HEK293 (cell line): Measurements from ENCODE around the gene VOPP1.

ENCODE experiments used
- CTCF ChIA-PET: fragments of 350-600 bp; formaldehyde crosslinking; extraction: SDS; loops from one replicate; lab custom pipeline; 2021; ENCODE audit warnings: antibody characterized with exemption; lab: Yijun Ruan, JAX
- POLR2A ChIA-PET: fragments of 300-600 bp; formaldehyde crosslinking; extraction: SDS; loops from one replicate; lab custom pipeline; 2020; ENCODE audit warnings: antibody characterized with exemption, inconsistent platforms; lab: Yijun Ruan, JAX
- H3K27ac ChIP-seq: fragments of 200-500 bp; sonication (Bioruptor generic); 2 replicates; pipeline ENCODE4 v1.5.1; 2014; ENCODE audit warnings: low read depth, low read length, control low read depth, inconsistent platforms; ENCODE audit errors: extremely low read depth
- H3K36me3 ChIP-seq, 2 experiments: fragments of 200-500 bp in 1 of 2; sonication (Bioruptor generic) in 1 of 2; 1 replicate in 1 of 2; 2 replicates in 1 of 2; pipeline ENCODE4 v1.5.1; 2014 to 2017; ENCODE audit warnings: inconsistent platforms in 2 of 2, low read length in 2 of 2; ENCODE audit not compliant: control insufficient read depth in 2 of 2, insufficient read depth in 1 of 2
- H3K4me1 ChIP-seq: fragments of 200-500 bp; sonication (Bioruptor generic); 2 replicates; pipeline ENCODE4 v1.5.1; 2014; ENCODE audit warnings: mild to moderate bottlenecking, low read length, inconsistent platforms; ENCODE audit not compliant: control insufficient read depth, insufficient read depth
- H3K4me3 ChIP-seq: 2 replicates; pipeline ENCODE4 v1.5.1; 2011; ENCODE audit warnings: low read depth, mild to moderate bottlenecking, control low read depth, low read length, moderate library complexity
- H3K9me3 ChIP-seq: fragments of 200-500 bp; sonication (Bioruptor generic); 2 replicates; pipeline ENCODE4 v1.5.1; 2014; ENCODE audit warnings: low read depth, low read length, inconsistent platforms; ENCODE audit not compliant: control insufficient read depth, insufficient read depth
- GLI2 ChIP-seq: fragments of 450-650 bp; formaldehyde crosslinking; IDR thresholded peaks from 2 replicates; pipeline ENCODE4; 2017; ENCODE audit warnings: missing biosample characterization, missing genetic modification characterization, low read depth, borderline replicate concordance
- RBAK ChIP-seq: fragments of 450-650 bp; formaldehyde crosslinking; IDR thresholded peaks from 2 replicates; pipeline ENCODE4 v1.5.1; 2016; ENCODE audit warnings: missing biosample characterization, missing genetic modification characterization
- ZFHX2 ChIP-seq: fragments of 450-650 bp; formaldehyde crosslinking; conservative IDR thresholded peaks from 2 replicates; pipeline ENCODE4 v1.5.1; 2016; ENCODE audit warnings: missing biosample characterization, missing genetic modification characterization
- ZNF274 ChIP-seq, 2 experiments: fragments of 200-500 bp in 1 of 2; fragments of 450-650 bp in 1 of 2; sonication (Bioruptor generic) in 1 of 2; formaldehyde crosslinking in 1 of 2; IDR thresholded peaks; 2 replicates each; pipeline versions ENCODE4 v1.5.1 to v1.6.1; 2014 to 2016; ENCODE audit warnings: borderline replicate concordance in 1 of 2, inconsistent platforms in 1 of 2, low read length in 1 of 2, missing biosample characterization in 1 of 2, missing genetic modification characterization in 1 of 2
- ZNF280C ChIP-seq: fragments of 450-650 bp; formaldehyde crosslinking; IDR thresholded peaks from 2 replicates; pipeline ENCODE4 v1.5.1; 2016; ENCODE audit warnings: missing biosample characterization, missing genetic modification characterization
- ZNF366 ChIP-seq: fragments of 450-650 bp; formaldehyde crosslinking; conservative IDR thresholded peaks from 2 replicates; pipeline ENCODE4 v1.5.1; 2016; ENCODE audit warnings: missing biosample characterization, missing genetic modification characterization
- ZNF596 ChIP-seq: fragments of 450-650 bp; IDR thresholded peaks from 2 replicates; pipeline ENCODE4 v1.5.0; 2018; ENCODE audit warnings: missing biosample characterization, mild to moderate bottlenecking, missing genetic modification characterization, moderate library complexity
- ZNF623 ChIP-seq: fragments of 450-650 bp; formaldehyde crosslinking; IDR thresholded peaks from 2 replicates; pipeline ENCODE4 v1.5.1; 2016; ENCODE audit warnings: missing biosample characterization, missing genetic modification characterization
- ZNF639 ChIP-seq: fragments of 450-650 bp; formaldehyde crosslinking; IDR thresholded peaks from 2 replicates; pipeline ENCODE4 v1.5.1; 2016; ENCODE audit warnings: missing biosample characterization, missing genetic modification characterization
- ZSCAN30 ChIP-seq: fragments of 450-650 bp; IDR thresholded peaks from 2 replicates; pipeline ENCODE4 v1.5.1; 2018; ENCODE audit warnings: missing biosample characterization, mild to moderate bottlenecking, missing genetic modification characterization, moderate library complexity
- TF ChIP-seq, protein P1 (sequence below): fragments of 450-650 bp; formaldehyde crosslinking; IDR thresholded peaks from 2 replicates; pipeline ENCODE4 v1.5.1; 2017; ENCODE audit warnings: missing biosample characterization, missing genetic modification characterization
- TF ChIP-seq, protein P2 (sequence below): fragments of 450-650 bp; formaldehyde crosslinking; IDR thresholded peaks from 2 replicates; pipeline ENCODE4 v1.5.1; 2017; ENCODE audit warnings: missing biosample characterization, missing genetic modification characterization

VOPP1 gene

GRCh38 chr7:55563596-55564325 lies 8.5 kb downstream of the VOPP1 start:
- POLR2A ChIA-PET, result no interaction called here
- CTCF ChIA-PET, result interaction anchor here (0.6 to 1.1 kb wide), 2 partner anchors 131 to 284 kb away, joined by 3 read pairs; no protein-coding TSS in a partner anchor
- Histone ChIP-seq H3K27ac (no peak overlapping the region), H3K4me1 (peaks cover 4% of the 10 kb centered on the region; the same call in 1 of the 2 replicates), H3K9me3 (no peaks in the 10 kb centered on the region), H3K36me3 (no peaks in the 10 kb centered on the region), H3K4me3 (no peak overlapping the region)
- TF ChIP-seq ZNF274 (IDR thresholded peaks at IDR 0.05; ENCODE audit: low read length) (no peak), ZNF274 (tag by site-specific recombination; IDR thresholded peaks at IDR 0.05; ENCODE audit: borderline replicate concordance) (no peak), GLI2 (no peak), ZNF639 (tag by site-specific recombination) (no peak), ZNF596 (peak; percentile 22; the same call in 1 of the 2 replicates), RBAK (tag by site-specific recombination) (no peak), ZNF280C (tag by site-specific recombination) (no peak), ZNF366 (no peak)
- TF ChIP-seq, protein P1, sequence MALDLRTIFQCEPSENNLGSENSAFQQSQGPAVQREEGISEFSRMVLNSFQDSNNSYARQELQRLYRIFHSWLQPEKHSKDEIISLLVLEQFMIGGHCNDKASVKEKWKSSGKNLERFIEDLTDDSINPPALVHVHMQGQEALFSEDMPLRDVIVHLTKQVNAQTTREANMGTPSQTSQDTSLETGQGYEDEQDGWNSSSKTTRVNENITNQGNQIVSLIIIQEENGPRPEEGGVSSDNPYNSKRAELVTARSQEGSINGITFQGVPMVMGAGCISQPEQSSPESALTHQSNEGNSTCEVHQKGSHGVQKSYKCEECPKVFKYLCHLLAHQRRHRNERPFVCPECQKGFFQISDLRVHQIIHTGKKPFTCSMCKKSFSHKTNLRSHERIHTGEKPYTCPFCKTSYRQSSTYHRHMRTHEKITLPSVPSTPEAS (tag by site-specific recombination), result no peak

GRCh38 chr7:55561690-55562089 lies 10.6 kb downstream of the VOPP1 start:
- Histone ChIP-seq H3K9me3 (no peaks in the 10 kb centered on the region), H3K4me3 (no peak overlapping the region), H3K36me3 (no peaks in the 10 kb centered on the region), H3K27ac (no peak overlapping the region), H3K4me1 (peaks cover 6% of the 10 kb centered on the region; the same call in 1 of the 2 replicates)
- CTCF ChIA-PET, result interaction anchor here (0.7 kb wide), 2 partner anchors 162 to 443 kb away, joined by 3 read pairs; no protein-coding TSS in a partner anchor
- TF ChIP-seq, protein P2, sequence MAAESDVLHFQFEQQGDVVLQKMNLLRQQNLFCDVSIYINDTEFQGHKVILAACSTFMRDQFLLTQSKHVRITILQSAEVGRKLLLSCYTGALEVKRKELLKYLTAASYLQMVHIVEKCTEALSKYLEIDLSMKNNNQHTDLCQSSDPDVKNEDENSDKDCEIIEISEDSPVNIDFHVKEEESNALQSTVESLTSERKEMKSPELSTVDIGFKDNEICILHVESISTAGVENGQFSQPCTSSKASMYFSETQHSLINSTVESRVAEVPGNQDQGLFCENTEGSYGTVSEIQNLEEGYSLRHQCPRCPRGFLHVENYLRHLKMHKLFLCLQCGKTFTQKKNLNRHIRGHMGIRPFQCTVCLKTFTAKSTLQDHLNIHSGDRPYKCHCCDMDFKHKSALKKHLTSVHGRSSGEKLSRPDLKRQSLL (tag by site-specific recombination), result no peak
- TF ChIP-seq ZNF623 (tag by site-specific recombination), result no peak
- TF ChIP-seq ZFHX2 (tag by site-specific recombination), result 0 out of 2 replicates have a peak, but pooled peaks have one; percentile 7
- no peak for TF ChIP-seq ZSCAN30 (tag by site-specific recombination)
- POLR2A ChIA-PET, result no interaction called here
